SK-N-SH treated with all-trans-retinoic acid at 6 μM for 48 hours (cell line): ENCODE data around the gene SLC6A9.

Source experiments
- ATAC-seq: fragments of 200-7000 bp; cut with Tn5 transposase; 3 replicates; pipeline ENCODE4 v1.9.1; 2020; ENCODE audit warnings: mild to moderate bottlenecking, moderate library complexity
- BACH2 ChIP-seq: fragments of 250-450 bp; sonication (Bioruptor Pico); IDR thresholded peaks from 2 replicates; pipeline ENCODE4 v1.9.0; 2021; ENCODE audit warnings: mild to moderate bottlenecking, borderline replicate concordance
- GLIS3 ChIP-seq: fragments of 250-450 bp; sonication (Bioruptor Pico); IDR thresholded peaks from 2 replicates; pipeline ENCODE4 v1.5.0; 2020; ENCODE audit warnings: mild to moderate bottlenecking, moderate library complexity
- OSR1 ChIP-seq: fragments of 250-450 bp; sonication (Bioruptor Pico); IDR thresholded peaks from 2 replicates; pipeline ENCODE4 v1.8.0; 2022; ENCODE audit warnings: moderate library complexity, mild to moderate bottlenecking, inconsistent platforms
- PPARA ChIP-seq: fragments of 250-450 bp; sonication (Bioruptor Pico); IDR thresholded peaks from 2 replicates; pipeline ENCODE4 v1.5.0; 2020; ENCODE audit warnings: mild to moderate bottlenecking, borderline replicate concordance
- SNAI2 ChIP-seq: fragments of 250-450 bp; sonication (Bioruptor Pico); IDR thresholded peaks from 2 replicates; pipeline ENCODE4 v1.5.0; 2020; ENCODE audit warnings: mild to moderate bottlenecking, moderate library complexity
- TCF4 ChIP-seq: fragments of 250-450 bp; sonication (Bioruptor Pico); IDR thresholded peaks from 2 replicates; pipeline ENCODE4 v1.8.0; 2021; ENCODE audit warnings: mild to moderate bottlenecking, moderate library complexity, borderline replicate concordance
- TOX ChIP-seq: fragments of 250-450 bp; sonication (Bioruptor Pico); IDR thresholded peaks from 2 replicates; pipeline ENCODE4 v1.8.0; 2021; ENCODE audit warnings: mild to moderate bottlenecking, moderate library complexity, borderline replicate concordance
- ZFP3 ChIP-seq: fragments of 250-450 bp; sonication (Bioruptor Pico); IDR thresholded peaks from 2 replicates; pipeline ENCODE4 v1.5.0; 2020; ENCODE audit warnings: mild to moderate bottlenecking, moderate library complexity
- ZFP30 ChIP-seq: fragments of 450-650 bp; formaldehyde crosslinking; IDR thresholded peaks from 2 replicates; pipeline ENCODE4 v1.5.0; 2022; ENCODE audit warnings: mild to moderate bottlenecking, moderate library complexity
- ZNF70 ChIP-seq: fragments of 450-650 bp; formaldehyde crosslinking; IDR thresholded peaks from 2 replicates; pipeline ENCODE4 v1.5.0; 2020; ENCODE audit warnings: mild to moderate bottlenecking, moderate library complexity
- ZNF8 ChIP-seq: fragments of 450-650 bp; formaldehyde crosslinking; IDR thresholded peaks from 2 replicates; pipeline ENCODE4 v1.5.0; 2020; ENCODE audit warnings: mild to moderate bottlenecking, moderate library complexity
- TF ChIP-seq, protein P1 (sequence below): fragments of 250-450 bp; sonication (Bioruptor Pico); IDR thresholded peaks from 2 replicates; pipeline ENCODE4 v1.5.1; 2020; ENCODE audit warnings: low read depth, mild to moderate bottlenecking, moderate library complexity
- TF ChIP-seq, protein P2 (sequence below): fragments of 250-450 bp; sonication (Bioruptor Pico); IDR thresholded peaks from 2 replicates; pipeline ENCODE4 v1.5.1; 2021; ENCODE audit warnings: mild to moderate bottlenecking, moderate library complexity
- TF ChIP-seq, protein P3 (sequence below): fragments of 250-450 bp; sonication (Bioruptor Pico); IDR thresholded peaks from 2 replicates; pipeline ENCODE4 v1.8.0; 2020; ENCODE audit warnings: mild to moderate bottlenecking, moderate library complexity, borderline replicate concordance
- TF ChIP-seq, protein P4 (sequence below): fragments of 250-450 bp; sonication (Bioruptor Pico); IDR thresholded peaks from 2 replicates; pipeline ENCODE4 v1.5.0; 2020; ENCODE audit warnings: mild to moderate bottlenecking, moderate library complexity
- TF ChIP-seq, protein P5 (sequence below): fragments of 250-450 bp; sonication (Bioruptor Pico); IDR thresholded peaks from 2 replicates; pipeline ENCODE4 v1.8.0; 2021; ENCODE audit warnings: low read depth, mild to moderate bottlenecking, moderate library complexity, borderline replicate concordance

Gene SLC6A9

DNA sequence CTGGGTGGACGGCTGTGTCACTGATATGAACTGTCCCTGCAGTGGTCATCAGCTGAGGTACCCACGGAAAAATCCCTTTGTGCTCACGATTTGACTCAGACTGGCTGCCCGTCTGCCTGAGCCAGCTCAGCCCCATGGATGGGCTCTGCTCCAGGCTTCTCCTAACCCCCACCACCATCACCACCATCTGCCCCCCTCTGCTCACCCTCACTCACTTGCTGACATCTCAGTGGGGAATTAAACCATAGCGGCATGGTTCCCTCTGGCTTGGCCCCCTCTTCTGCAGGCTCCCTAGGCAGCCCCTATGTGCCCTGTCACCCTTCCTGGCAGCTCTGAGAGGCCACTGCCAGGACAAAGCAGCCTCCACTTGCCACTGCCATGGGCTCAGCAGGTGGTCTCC lies 17.3 kb downstream of the SLC6A9 start:
- TF ChIP-seq, protein P1, sequence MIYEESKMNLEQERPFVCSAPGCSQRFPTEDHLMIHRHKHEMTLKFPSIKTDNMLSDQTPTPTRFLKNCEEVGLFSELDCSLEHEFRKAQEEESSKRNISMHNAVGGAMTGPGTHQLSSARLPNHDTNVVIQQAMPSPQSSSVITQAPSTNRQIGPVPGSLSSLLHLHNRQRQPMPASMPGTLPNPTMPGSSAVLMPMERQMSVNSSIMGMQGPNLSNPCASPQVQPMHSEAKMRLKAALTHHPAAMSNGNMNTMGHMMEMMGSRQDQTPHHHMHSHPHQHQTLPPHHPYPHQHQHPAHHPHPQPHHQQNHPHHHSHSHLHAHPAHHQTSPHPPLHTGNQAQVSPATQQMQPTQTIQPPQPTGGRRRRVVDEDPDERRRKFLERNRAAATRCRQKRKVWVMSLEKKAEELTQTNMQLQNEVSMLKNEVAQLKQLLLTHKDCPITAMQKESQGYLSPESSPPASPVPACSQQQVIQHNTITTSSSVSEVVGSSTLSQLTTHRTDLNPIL (CRISPR knock-in tag) = no peak
- TF ChIP-seq, protein P2, sequence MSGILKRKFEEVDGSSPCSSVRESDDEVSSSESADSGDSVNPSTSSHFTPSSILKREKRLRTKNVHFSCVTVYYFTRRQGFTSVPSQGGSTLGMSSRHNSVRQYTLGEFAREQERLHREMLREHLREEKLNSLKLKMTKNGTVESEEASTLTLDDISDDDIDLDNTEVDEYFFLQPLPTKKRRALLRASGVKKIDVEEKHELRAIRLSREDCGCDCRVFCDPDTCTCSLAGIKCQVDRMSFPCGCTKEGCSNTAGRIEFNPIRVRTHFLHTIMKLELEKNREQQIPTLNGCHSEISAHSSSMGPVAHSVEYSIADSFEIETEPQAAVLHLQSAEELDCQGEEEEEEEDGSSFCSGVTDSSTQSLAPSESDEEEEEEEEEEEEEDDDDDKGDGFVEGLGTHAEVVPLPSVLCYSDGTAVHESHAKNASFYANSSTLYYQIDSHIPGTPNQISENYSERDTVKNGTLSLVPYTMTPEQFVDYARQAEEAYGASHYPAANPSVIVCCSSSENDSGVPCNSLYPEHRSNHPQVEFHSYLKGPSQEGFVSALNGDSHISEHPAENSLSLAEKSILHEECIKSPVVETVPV = no peak
- no peak for TF ChIP-seq ZFP30
- no peak for TF ChIP-seq TCF4 (CRISPR knock-in tag)
- TF ChIP-seq SNAI2 = no peak
- TF ChIP-seq OSR1 (CRISPR knock-in tag) = no peak
- TF ChIP-seq, protein P3, sequence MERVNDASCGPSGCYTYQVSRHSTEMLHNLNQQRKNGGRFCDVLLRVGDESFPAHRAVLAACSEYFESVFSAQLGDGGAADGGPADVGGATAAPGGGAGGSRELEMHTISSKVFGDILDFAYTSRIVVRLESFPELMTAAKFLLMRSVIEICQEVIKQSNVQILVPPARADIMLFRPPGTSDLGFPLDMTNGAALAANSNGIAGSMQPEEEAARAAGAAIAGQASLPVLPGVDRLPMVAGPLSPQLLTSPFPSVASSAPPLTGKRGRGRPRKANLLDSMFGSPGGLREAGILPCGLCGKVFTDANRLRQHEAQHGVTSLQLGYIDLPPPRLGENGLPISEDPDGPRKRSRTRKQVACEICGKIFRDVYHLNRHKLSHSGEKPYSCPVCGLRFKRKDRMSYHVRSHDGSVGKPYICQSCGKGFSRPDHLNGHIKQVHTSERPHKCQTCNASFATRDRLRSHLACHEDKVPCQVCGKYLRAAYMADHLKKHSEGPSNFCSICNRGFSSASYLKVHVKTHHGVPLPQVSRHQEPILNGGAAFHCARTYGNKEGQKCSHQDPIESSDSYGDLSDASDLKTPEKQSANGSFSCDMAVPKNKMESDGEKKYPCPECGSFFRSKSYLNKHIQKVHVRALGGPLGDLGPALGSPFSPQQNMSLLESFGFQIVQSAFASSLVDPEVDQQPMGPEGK (CRISPR knock-in tag) = no peak
- ATAC-seq = no peak

DNA sequence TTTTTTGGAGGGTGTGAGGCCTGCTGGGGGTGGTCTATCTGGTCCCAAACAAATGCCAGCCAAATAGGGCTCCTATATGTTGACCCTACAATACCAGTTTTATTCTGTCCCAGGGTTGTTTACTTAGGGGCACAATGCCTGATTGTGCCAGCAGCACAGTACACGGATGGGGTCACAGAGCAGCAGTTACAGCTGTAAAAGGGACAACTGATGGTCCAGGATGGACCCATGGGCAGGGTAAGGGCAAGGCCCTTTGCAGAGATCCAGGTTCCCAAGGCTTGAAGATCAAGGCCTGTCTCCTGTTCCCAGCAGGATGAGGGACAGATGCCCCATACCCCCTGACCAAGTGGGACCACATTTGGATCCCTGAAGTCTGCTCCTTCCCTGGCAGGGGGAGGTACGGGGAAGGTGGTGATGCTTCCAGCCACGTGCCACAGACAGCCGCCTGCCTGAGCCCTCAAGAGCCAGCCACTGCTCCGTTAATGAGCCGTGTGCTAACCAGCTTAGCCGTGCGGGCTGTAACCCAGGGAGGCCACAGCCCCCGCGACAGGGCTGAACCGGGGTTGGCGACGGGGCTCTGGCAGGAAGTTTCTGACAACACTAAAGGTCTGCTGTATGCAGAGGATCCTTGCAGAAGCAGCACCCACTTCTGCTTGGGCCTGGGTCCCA lies 18.2 kb downstream of the SLC6A9 start:
- TF ChIP-seq TOX (CRISPR knock-in tag) = no peak
- TF ChIP-seq, protein P4, sequence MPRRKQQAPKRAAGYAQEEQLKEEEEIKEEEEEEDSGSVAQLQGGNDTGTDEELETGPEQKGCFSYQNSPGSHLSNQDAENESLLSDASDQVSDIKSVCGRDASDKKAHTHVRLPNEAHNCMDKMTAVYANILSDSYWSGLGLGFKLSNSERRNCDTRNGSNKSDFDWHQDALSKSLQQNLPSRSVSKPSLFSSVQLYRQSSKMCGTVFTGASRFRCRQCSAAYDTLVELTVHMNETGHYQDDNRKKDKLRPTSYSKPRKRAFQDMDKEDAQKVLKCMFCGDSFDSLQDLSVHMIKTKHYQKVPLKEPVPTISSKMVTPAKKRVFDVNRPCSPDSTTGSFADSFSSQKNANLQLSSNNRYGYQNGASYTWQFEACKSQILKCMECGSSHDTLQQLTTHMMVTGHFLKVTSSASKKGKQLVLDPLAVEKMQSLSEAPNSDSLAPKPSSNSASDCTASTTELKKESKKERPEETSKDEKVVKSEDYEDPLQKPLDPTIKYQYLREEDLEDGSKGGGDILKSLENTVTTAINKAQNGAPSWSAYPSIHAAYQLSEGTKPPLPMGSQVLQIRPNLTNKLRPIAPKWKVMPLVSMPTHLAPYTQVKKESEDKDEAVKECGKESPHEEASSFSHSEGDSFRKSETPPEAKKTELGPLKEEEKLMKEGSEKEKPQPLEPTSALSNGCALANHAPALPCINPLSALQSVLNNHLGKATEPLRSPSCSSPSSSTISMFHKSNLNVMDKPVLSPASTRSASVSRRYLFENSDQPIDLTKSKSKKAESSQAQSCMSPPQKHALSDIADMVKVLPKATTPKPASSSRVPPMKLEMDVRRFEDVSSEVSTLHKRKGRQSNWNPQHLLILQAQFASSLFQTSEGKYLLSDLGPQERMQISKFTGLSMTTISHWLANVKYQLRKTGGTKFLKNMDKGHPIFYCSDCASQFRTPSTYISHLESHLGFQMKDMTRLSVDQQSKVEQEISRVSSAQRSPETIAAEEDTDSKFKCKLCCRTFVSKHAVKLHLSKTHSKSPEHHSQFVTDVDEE (CRISPR knock-in tag) = no peak

DNA sequence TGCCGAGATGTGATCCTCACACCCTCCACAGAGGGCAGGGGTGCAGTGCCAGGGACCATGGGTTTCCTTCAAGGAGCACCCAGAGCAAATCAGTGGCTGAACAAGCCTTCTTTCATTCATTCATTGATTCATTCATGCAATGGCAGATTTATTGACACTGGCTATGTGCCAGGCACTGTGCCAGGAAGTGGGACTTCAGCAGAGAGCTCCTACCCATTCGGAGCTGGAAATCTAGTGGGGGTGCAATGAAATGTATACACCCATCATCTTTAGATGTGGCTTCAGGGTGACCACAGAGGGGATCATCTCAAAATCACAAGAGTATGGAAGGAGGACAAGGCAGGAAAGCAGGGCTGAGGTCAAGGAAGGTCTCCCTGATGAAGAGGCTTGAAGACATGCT lies 18.9 kb downstream of the SLC6A9 start:
- TF ChIP-seq ZFP30 = no peak
- no peak for TF ChIP-seq GLIS3 (CRISPR knock-in tag)
- no peak for TF ChIP-seq PPARA (CRISPR knock-in tag)
- TF ChIP-seq ZFP3 (CRISPR knock-in tag) = 0 out of 2 replicates have a peak, but pooled peaks have one; percentile 24
- TF ChIP-seq, protein P5, sequence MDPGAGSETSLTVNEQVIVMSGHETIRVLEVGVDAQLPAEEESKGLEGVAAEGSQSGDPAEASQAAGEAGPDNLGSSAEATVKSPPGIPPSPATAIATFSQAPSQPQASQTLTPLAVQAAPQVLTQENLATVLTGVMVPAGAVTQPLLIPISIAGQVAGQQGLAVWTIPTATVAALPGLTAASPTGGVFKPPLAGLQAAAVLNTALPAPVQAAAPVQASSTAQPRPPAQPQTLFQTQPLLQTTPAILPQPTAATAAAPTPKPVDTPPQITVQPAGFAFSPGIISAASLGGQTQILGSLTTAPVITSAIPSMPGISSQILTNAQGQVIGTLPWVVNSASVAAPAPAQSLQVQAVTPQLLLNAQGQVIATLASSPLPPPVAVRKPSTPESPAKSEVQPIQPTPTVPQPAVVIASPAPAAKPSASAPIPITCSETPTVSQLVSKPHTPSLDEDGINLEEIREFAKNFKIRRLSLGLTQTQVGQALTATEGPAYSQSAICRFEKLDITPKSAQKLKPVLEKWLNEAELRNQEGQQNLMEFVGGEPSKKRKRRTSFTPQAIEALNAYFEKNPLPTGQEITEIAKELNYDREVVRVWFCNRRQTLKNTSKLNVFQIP (CRISPR knock-in tag) = no peak
- no peak for TF ChIP-seq OSR1 (CRISPR knock-in tag)
- TF ChIP-seq, all 23 proteins: peak for 1
- ATAC-seq = no peak

More for the DNA sequence above, 18.2 kb downstream of the SLC6A9 start:
- no peak for ATAC-seq

DNA sequence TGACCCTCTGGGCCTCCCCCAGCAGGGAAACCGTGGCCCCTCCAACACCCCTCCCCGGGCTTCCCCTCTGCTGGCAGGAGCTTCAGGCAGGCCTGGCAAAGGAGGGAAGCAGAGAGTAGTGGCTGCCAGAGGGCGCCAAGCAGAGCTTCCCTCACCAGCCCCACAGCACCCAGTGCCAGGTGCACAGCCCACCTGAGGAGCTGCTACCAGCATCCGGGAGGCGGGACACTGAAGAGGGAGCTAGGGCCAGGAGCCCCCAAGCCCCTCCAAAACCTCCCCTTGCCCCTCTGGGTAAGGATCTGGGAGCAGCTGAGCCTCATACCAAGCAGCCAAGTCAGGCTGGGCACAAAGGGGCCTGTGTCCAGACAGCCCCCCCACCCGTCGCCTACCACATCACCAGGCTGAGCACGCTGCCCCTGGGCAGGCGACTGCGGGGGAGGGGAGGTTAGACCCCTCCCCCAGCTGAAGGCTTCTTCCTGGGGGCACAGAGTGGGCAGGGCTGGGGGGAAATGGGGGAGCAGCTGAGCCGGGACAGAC lies 20.3 kb downstream of the SLC6A9 start:
- no peak for ATAC-seq
- TF ChIP-seq TCF4 (CRISPR knock-in tag) (no peak), TOX (CRISPR knock-in tag) (no peak), GLIS3 (CRISPR knock-in tag) (no peak), SNAI2 (no peak), PPARA (CRISPR knock-in tag) (no peak), ZNF70 (CRISPR knock-in tag) (no peak), ZNF8 (CRISPR knock-in tag) (no peak), BACH2 (no peak)
- TF ChIP-seq, protein P4 (CRISPR knock-in tag) = no peak
- TF ChIP-seq, protein P5 (CRISPR knock-in tag) = no peak
